HG02763 (cell line): ENCODE measurements around the gene ATP9B.
A peak's percentile ranks its signal among the peaks of the same experiment; 100 is the strongest.

Experiments used
- ATAC-seq: cut with Tn5 transposase; IDR thresholded peaks from one replicate; pipeline ENCODE4 v1.9.1; 2021; ENCODE audit warnings: mild to moderate bottlenecking, moderate library complexity; ENCODE audit not compliant: unreplicated experiment

Gene ATP9B

GRCh38 chr18:79193826-79194225, 124.6 kb downstream of the ATP9B start:
- ATAC-seq, result no peak

GRCh38 chr18:79195716-79196683, 126.8 kb downstream of the ATP9B start:
- no peak for ATAC-seq

GRCh38 chr18:79197531-79197930, 128.3 kb downstream of the ATP9B start:
- ATAC-seq, result no peak

GRCh38 chr18:79199691-79200374, 130.6 kb downstream of the ATP9B start:
- no peak for ATAC-seq

- ATAC-seq, result peak; percentile 74
These were observed 131.5 kb downstream of the ATP9B start for GRCh38 chr18:79200546-79201268.

- no peak for ATAC-seq
These were observed 133.9 kb downstream of the ATP9B start for GRCh38 chr18:79203017-79203605.

GRCh38 chr18:79204889-79205807, 136.0 kb downstream of the ATP9B start:
- no peak for ATAC-seq

GRCh38 chr18:79206444-79206843, 137.2 kb downstream of the ATP9B start:
- ATAC-seq, result no peak

GRCh38 chr18:79208906-79209305, 139.7 kb downstream of the ATP9B start:
- ATAC-seq, result no peak

- ATAC-seq, result no peak
These were observed 141.1 kb downstream of the ATP9B start for GRCh38 chr18:79210002-79210910.

GRCh38 chr18:79211844-79212243, 142.7 kb downstream of the ATP9B start:
- ATAC-seq, result no peak

GRCh38 chr18:79214056-79214455, 144.9 kb downstream of the ATP9B start:
- ATAC-seq, result no peak

GRCh38 chr18:79216176-79216575, 147.0 kb downstream of the ATP9B start:
- no peak for ATAC-seq

GRCh38 chr18:79217979-79218604, 148.9 kb downstream of the ATP9B start:
- no peak for ATAC-seq

GRCh38 chr18:79218605-79219190, 149.5 kb downstream of the ATP9B start:
- no peak for ATAC-seq

- no peak for ATAC-seq
These were observed 151.9 kb downstream of the ATP9B start for GRCh38 chr18:79221136-79221535.

- no peak for ATAC-seq
These were observed 153.6 kb downstream of the ATP9B start for GRCh38 chr18:79222790-79223189.

- ATAC-seq, result no peak
These were observed 154.2 kb downstream of the ATP9B start for GRCh38 chr18:79223431-79223830.
